HG03442 (cell line): ENCODE measurements around the gene AASDH.

ENCODE experiments used
- ATAC-seq: cut with Tn5 transposase; IDR thresholded peaks from one replicate; pipeline ENCODE4 v1.9.1; 2021; ENCODE audit warnings: mild to moderate bottlenecking, moderate library complexity; ENCODE audit not compliant: unreplicated experiment

The AASDH gene

DNA sequence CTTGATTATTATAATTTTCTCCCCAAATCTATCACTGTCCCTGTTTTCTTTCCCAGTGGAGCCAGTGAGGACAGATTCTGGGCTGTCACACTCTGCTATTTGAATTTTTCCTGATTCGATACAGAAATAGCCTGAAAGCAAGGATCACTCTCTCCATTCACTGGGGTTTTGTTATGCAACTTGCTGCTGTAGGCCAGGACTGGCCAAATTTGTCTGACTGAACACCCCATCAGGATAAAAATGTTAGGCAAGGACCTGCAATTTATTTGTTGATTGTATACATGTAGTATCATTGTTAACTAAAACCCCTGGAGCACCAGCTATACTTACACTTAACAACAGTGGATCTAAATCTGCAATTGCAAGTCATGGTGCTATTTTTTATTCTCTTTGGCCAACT, 68.7 kb downstream of the AASDH start:
- ATAC-seq: no peak

DNA sequence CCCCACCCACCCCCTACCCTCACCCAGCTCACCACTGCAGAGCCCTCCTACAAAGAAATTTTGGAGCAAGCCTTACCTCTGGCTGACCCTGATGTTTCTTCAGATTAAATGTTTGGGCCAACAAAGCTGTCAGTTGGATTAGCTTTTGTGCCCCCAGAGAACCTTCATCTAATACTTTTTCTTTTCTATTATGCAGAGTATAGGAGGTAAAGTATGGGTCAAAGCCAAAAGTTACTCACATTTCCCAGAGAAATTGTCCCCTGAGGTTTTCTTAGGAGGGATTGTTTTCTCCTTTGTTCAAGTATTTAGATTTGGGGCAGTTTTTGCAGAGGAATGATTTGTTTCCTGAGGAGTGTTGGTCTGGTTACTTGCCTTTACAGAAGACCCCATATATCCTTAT, 69.5 kb downstream of the AASDH start:
- ATAC-seq: no peak

DNA sequence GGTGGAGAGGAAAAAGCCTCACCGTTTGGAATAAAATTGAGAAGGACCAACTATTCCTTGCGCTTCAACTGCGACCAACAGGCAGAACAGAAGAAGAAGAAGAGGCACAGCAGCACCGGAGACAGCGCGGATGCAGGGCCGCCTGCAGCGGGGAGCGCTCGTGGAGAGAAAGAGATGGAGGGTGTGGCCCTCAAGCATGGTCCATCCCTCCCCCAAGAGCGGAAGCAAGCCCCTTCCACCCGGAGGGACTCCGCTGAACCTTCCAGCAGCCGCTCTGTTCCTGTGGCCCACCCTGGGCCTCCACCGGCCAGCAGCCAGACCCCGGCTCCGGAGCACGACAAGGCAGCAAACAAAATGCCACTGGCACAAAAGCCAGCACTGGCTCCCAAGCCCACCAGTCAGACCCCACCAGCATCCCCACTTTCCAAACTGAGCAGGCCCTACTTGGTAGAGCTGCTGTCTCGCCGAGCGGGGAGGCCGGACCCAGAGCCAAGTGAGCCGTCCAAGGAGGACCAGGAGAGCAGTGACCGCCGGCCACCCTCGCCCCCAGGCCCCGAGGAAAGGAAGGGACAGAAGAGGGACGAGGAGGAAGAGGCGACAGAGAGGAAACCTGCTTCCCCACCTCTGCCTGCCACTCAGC, 71.2 kb downstream of the AASDH start:
- ATAC-seq: no peak

DNA sequence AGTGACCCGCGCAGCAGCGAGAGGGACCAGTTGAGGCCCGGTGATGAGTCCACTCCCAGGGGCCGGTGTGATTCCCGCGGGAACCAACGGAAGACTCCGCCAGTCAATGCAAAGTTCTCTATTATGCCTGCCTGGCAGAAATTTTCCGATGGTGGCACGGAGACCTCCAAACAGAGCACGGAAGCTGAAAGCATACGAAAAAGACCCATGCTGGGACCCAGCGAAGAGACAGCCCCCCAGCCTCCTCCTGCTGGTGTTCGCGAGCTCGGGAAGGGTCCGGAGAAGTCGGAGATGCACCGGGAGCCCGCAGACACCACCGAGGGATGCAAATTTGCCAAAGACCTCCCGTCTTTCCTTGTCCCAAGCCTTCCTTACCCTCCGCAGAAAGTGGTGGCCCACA, 71.7 kb downstream of the AASDH start:
- ATAC-seq: no peak

DNA sequence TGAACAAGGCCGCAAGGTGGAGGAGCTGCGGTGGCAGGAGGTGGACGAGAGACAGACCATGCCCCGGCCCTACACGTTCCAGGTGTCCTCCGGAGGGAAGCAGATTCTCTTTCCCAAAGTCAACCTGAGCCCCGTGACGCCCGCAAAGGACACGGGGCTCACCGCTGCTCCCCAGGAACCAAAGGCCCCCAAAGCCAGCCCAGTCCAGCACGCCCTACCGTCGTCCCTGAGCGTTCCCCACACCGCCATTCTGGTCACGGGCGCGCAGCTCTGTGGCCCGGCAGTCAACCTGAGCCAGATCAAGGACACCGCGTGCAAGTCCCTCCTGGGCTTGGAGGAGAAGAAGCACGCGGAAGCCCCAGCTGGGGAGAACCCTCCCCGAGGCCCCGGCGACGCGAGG, 72.2 kb downstream of the AASDH start:
- ATAC-seq: no peak

DNA sequence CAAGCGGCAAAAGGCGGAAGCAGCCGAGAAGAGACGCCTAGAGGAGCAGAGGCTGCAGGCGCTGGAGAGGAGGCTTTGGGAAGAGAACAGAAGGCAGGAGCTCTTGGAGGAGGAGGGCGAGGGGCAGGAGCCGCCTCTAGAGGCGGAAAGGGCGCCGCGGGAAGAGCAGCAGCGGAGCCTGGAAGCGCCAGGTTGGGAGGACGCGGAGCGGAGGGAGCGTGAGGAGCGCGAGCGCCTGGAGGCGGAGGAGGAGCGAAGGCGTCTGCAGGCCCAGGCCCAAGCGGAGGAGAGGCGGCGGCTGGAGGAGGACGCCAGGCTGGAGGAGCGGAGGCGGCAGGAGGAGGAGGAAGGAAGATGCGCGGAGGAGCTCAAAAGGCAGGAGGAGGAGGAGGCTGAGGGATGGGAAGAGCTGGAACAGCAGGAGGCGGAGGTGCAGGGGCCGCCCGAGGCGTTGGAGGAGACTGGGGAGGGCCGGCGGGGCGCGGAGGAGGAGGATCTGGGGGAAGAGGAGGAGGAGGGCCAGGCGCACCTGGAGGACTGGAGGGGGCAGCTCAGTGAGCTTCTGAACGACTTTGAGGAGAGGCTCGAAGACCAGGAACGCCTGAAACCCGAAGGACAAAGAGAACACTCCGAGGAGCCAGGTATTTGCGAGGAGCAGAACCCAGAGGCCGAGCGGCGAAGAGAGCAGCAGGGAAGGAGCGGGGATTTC, 72.9 kb downstream of the AASDH start:
- ATAC-seq: no peak

DNA sequence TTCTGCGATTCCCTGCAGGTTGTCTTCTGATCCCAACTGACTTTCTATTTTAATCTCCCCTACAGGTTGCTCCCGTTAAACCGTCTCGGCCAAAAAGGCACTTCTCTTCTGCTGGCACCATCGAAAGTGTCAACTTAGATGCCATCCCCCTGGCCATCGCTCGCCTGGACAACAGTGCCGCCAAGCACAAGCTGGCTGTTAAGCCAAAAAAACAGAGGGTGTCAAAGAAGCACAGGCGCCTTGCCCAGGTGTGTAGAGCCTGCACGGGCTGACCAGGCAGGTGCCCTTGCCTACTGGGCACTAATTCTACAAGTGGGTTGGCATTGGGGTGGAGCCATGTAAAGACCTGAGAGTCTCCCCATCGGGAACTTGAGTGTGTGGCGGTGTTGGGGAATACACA, 74.2 kb downstream of the AASDH start:
- ATAC-seq: no peak

DNA sequence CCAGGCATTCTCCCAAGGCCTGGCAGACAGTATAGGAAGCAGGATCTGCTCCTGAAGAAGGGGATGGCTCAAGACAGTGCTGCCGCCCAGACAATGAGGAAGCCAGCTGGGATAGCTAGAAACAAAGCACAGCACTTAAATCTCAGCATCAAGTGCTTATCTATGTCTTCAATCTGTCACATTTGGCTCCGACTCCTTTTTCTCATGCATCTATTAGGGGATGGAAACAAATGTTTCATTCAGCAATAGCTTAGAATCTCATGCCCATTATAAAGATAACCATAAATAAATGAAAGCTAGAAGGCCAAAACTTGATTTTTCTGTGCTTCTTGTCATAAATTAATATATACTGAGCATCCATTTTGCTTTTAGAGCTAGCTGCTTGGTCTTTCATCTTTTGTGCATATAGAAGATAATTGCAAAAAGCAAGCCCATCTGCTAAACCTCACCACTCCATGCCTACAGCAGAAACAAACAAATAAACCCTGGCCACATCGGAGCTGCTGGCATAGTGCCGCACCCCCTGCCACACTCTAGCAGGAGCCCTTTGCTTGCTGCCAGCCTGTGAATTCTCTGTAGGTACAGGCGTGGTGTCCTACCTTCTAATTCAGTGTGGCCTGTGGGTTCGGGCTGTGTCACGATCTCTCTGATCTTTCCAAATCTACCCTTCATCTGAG, 75.9 kb downstream of the AASDH start:
- no peak for ATAC-seq

DNA sequence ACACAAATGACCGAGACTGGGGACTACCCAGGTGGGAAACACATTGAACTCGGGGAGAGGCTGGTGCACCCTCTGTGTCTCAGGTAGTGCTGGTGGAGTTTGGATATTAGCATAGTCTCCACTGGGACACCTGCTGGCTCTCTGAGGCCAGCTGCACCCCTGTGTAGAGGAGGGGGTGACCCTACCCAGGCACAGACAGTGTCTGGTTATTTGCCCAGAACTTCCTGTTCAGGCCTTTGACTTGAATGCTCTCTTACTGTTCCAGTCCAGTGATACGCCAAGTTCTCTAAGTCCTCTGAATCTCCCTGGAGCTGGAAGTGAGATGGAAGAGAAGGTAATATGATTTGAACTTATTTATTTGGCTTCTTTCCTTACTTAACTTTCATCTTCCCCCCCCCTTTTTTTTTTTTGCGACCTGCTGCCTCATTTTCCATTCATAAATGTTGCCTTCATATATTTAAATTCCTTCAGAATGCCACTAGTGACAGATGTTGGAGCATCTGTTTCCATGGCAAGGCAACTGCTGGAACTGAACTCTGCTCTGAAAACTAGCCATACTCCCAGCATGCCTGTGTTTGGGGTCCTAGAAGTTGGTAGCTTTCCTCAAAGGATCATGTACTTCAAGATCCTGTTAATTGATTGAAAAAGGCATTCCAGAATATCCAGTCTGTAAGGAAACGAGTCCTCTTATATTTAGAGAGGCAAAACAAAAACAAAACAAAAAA, 76.7 kb downstream of the AASDH start:
- ATAC-seq: no peak

DNA sequence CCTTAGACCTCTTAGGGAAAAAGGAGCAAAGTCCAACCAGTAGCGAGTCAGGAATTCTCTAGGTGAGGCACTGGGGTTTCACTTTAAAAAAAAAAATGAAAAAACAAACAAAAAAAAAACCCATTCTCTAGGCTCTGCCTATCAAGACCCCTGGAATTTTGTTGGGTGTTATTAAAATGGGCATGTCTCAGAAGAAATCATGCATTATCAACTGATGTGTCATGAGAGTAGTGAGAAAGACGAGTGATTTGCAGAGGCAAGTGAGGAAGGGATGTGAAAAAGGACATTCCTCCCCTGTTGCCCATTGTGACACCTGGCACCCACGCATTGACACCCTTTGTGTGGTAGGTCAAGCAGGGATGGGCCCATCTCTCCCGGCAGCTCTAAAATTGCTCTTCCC, 78.9 kb downstream of the AASDH start:
- ATAC-seq: no peak

DNA sequence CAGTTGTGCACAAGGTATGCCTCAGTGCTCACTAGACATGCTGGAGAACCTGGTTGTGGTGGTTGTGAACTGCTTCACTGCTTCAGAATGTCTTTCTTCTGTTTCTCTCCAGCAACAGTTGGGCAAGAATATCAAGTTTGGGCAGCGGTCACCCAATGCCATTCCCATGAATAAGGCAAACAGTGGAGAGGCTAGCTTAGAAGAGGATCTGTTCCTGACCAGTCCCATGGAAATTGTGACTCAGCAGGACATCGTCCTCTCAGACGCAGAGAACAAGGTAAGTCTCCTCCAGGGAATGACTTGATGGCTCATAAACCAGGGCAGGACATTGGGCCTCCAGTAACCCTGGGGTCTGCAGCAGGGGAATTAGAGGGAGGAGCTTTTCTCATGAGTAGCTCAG, 79.9 kb downstream of the AASDH start:
- ATAC-seq: no peak

DNA sequence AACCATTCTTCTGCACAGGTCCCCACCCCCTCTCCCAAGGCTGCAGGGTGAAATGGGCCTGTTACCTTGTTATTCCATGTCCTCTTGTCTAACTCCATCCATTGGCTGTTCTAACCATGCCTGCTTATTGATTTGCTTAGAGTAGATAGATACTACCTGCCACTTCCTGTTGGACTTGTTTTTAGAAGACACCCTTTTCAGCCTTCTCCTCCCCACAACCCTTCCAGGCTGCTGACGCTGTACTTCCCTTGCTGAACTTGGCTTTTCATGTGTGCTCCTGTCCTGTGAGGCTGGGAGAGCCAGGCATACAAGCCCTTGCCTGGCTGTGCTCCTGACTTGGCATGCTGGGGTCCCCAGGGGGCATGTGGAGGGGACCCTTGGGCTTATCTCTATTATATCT, 81.9 kb downstream of the AASDH start:
- ATAC-seq: no peak

DNA sequence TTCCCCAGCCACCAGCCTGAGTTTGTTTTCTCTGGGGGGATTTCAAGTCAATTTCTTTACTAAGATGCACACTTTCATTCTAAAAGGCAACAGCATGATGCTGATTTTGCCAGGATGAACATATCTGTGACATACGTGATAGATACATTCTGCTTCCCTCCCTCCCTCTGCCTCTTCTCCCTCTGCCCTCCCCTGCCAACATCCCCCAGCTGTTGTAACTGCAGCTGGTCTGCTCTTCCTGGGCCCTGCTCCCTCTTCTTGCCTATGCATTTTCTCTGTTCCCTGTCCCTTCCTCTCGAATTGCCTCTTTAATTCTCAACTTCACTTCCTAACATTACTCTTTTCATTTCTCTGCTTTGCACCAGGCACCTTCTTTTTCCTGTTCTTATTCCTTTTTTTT, 83.4 kb downstream of the AASDH start:
- no peak for ATAC-seq

DNA sequence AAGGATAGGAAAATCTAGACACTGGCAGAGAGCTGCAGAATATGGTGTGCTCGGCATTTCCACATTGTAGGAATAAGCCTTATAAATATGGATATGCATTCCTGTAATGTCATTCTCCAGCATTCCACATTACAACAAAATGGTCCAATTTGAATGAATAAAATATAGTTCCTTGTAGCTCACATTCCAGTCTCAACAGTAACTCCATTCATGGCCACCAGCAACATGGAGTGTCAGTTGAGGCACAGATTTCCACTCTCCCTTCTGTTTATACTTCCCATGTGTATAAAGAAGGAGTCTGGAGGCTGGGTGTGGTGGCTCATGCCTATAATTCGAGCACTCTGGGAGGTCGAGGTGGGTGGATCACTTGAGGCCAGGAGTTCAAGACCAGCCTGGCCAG, 84.5 kb downstream of the AASDH start:
- ATAC-seq: no peak

DNA sequence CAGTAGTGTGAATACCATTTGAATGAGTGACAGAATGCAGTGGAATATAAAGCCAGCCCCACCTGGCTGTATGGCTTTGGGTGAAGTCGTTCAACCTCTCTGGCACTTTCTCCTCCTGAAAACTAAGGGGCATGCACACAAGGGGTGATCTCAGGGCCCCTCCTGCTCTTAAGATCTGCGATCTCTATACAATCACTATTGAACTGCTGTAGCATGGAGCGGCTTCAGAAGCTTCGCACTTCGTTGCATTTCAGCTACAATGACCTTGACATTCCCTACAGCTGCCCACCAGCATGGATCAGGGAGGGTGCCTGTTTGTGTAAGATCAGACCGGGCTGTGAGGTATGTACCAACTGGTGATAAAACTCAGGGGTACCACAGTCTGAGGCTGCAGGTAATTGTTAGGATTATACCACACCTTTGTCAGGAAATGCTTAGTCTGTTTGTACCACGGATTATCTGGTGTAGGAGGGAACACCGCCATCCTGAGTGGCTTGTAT, 85.2 kb downstream of the AASDH start:
- no peak for ATAC-seq

DNA sequence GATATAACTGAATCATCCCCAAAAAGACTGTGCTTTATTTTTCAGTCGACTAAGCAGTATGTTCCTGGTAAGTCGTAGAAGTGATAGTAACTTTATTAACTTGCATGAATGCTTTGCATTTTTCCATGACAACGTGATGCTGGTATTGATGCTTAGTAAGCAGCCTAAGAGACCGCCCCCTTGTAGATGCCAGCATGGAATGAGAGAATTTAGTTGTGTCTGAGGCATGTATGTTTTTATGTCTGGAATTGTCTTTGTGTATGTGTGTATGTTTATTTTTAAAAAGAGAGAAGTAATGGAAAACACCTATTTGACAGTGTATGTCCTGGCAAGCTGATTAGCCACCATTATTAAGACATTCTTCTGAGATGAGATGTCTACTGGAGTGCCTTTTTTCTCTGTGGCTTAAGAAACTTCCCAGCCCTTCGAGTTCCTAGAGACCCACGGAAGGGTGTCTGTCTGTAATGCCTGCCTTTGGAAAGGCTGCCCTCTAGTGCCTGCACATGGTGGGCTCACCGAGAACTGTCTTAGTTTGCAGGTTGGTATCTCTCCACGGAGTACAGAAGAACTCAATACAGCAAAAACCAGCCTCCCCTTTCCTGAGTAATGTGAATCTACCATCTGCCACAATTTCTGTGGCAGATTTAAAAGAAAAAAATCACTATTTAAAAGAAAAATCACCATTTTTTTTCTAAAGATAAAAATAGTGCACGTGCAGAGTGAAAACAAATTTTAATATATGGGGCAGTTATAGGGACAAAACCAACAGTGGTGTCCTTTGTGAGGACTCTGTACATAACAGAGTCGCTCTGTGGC, 85.9 kb downstream of the AASDH start:
- ATAC-seq: peak; percentile 96

DNA sequence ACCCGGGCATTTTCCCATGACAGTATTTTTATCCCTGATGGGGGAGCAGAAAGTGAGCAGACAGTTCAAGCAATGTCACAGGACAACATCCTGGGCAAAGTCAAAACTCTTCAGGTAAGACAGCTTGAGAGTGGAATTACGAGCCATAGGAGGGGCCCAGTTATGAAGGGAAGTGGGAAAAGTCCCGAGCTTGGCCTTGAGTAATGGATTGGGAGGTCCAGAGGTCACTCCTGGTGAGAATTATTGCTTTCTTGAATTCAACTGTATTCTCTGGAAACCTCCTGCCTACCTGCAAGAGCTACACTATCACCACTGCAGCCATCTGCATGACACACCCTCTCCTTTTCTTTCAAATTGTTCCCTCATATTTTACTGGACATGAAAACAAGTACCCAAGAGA, 89.1 kb downstream of the AASDH start:
- no peak for ATAC-seq

DNA sequence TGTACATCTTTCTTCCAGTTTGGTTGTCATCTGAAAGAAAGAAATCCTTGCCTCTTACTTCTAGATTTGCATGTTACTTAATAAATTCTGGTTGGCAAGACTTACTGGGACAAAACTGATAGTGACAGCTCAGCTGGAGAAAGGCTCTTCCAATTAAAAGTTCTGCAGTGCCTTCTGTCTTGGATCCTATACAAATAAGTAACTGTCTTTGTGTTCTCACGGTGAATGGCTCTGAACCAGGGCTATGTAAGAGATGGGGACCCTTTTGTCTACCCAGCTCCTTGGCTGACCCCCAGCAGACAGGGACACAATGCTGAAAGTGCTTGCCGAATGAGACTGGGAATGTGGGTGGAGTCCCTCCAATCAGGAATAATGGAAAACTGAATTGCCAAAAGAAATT, 89.5 kb downstream of the AASDH start:
- no peak for ATAC-seq

DNA sequence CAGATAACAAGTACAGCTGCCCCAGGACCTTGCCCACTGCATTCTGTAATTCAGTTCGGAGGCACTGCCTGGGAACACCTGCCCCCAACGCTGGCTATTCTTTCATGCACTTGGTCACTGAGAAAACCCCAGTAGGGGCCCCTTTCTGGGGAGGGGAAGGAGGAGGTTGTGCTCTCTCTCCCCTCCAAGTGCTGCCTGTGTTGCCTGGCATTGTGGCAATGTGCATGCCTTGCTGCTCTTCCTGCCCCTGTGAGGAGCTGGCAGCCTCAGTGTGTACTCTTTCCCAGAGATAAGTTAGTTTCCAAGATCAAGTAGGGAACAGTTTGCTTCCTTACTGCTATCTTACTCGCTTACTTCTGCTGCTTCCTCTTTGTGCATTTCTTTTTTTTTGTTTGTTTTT, 90.8 kb downstream of the AASDH start:
- no peak for ATAC-seq

DNA sequence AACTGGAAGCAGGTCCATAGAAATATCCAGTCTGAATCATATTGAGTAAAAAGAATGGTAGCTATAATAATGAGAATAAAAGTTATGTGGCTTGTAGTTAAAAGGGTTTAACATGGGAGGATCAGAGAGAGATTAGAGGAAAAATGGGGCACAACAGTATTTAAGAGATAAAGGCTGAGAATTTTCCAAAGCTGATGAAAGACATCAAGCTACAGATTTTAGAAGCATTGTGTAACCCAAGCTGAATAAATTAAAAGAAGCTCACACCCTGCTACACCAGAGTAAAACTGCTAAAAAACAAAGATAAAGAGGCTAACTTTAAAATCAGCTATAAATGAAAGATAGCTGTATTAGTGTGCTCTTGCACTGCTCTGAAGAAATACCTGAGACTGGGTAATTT, 94.2 kb downstream of the AASDH start:
- no peak for ATAC-seq

DNA sequence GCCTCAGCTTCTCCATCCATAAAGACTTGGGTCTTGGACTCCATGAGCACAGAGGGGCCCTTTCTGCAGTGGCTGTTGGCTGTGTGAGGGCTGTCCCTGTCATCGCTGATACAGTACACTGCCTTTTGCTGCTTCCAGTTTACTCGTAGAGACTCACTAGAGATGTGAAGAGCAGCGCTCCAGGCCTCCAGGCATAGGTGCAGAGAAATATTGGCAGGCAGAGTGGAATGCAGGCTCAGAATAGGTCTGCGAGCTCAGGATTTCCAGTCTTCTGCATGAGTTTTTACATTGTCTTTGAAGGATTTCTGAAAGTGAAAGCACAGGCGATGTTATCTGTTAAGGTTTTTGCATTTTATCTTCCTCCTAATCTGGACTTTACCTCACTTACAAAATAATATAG, 97.4 kb downstream of the AASDH start:
- no peak for ATAC-seq
